GM12892 (cell line): Measurements from ENCODE around the gene WDR35.

Experiments
- POLR2A ChIP-seq: IDR thresholded peaks from 2 replicates; pipeline ENCODE4 v1.6.1; 2011; ENCODE audit warnings: low read depth, low read length, control low read depth
- POLR2AphosphoS5 ChIP-seq: IDR thresholded peaks from 2 replicates; pipeline ENCODE4 v1.6.1; 2011; ENCODE audit warnings: low read depth, low read length, control low read depth
- TAF1 ChIP-seq: IDR thresholded peaks from 2 replicates; pipeline ENCODE4 v1.6.1; 2011; ENCODE audit warnings: low read depth, mild to moderate bottlenecking, control low read depth, low read length, borderline replicate concordance

GRCh38 chr2:19893520-19894133, 96.3 kb downstream of the WDR35 start:
- TF ChIP-seq POLR2AphosphoS5 (no peak), POLR2A (no peak), TAF1 (no peak)
